ENCODE measurements around the gene POLR3G.

GRCh38 chr5:90494043-90494442 lies 19.4 kb downstream of the POLR3G start:
- TF ChIP-seq POLR2A (IDR thresholded peaks at IDR 0.05; ENCODE audit: low read length): no peak
- TF ChIP-seq GATA1 (IDR thresholded peaks at IDR 0.05; ENCODE audit: low read depth, low read length): no peak
